GM21526 (cell line): Measurements from ENCODE around the gene LATS1.
"Not testable (repeated sequence)": the region's sequence is repeated elsewhere in the genome, so short reads cannot be mapped to it uniquely, and the experiment has no call there.

Source experiments
- ATAC-seq: cut with Tn5 transposase; IDR thresholded peaks from one replicate; pipeline ENCODE4 v1.9.1; 2021; ENCODE audit warnings: moderate library complexity; ENCODE audit not compliant: unreplicated experiment, low FRiP score

LATS1 gene

GRCh38 chr6:149729824-149730223 is 11.9 kb upstream of the LATS1 start:
- no peak for ATAC-seq

GRCh38 chr6:149728499-149729234 is 10.8 kb upstream of the LATS1 start:
- ATAC-seq, result no peak

DNA sequence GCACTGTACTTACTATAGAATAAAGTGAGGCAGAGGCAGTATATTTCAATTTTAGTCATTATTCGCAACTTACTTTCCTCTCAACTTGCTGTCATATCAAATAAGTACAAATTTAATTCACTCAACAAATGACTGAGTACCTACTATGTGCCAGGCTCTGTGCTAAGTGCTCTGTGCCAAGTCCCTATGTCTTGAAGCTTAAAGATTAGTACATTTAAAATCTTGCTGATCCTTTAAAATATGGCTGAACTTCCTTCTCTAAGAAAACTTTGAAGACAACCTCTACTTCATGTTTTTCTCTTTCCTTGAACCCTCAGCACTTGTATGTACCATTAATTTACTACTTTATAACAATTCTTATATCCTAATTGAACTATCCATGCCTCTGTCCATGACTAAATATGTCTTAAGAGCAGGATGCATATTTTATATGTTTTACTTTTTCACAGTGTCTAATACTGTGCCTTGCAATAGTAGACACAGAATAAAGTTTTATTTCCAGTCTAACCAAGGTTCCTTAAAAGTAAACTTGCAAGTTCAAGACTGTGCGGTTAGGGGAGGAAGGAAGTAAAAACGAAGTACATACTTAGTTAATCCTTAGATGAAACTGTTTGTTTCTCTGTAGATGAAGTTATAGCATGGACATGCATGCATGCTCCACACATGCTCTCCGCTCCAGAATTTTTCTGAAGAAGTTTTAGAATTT is 10.0 kb upstream of the LATS1 start:
- ATAC-seq, result no peak

- no peak for ATAC-seq
Observed at GRCh38 chr6:149725785-149726184, 7.9 kb upstream of the LATS1 start.

- ATAC-seq, result no peak
Observed at GRCh38 chr6:149723771-149724417, 6.0 kb upstream of the LATS1 start.

GRCh38 chr6:149723262-149723661 is 5.4 kb upstream of the LATS1 start:
- ATAC-seq, result no peak

DNA sequence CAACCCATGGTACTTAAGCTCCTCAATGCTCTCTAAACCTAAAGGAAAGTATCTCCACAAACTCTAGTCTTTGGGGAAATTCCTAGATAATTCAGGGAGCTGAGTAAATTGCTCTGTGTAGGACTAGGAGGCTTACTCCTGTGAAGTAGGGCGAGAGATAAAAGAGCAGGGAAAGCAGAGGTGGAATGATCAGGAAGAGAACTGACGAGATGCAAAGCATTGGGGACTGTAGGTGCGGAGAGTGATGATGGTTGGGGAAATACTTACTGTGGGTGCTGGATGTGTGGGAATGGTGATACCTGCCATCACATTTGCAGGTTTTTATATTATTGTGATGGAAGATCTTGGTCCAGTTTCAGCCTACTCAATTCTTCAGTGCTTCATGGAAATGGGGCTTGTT is 1.6 kb upstream of the LATS1 start:
- no peak for ATAC-seq

DNA sequence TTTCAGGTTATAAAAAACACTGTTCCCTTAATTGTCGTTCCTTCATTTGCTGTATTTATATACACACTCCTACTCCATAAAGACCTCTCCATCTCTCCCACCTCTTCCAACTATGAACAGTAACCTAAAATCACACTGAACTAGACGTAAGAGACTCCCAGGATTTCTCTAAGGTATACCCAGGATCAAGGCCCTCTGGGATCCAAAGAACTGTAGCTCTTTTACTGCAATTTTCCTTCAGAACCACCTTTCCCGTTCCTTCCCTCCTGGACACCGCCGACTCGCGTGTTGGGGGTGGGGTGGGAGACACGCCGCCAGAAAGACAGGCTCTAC is 680 bp downstream of the LATS1 start:
- no peak for ATAC-seq

DNA sequence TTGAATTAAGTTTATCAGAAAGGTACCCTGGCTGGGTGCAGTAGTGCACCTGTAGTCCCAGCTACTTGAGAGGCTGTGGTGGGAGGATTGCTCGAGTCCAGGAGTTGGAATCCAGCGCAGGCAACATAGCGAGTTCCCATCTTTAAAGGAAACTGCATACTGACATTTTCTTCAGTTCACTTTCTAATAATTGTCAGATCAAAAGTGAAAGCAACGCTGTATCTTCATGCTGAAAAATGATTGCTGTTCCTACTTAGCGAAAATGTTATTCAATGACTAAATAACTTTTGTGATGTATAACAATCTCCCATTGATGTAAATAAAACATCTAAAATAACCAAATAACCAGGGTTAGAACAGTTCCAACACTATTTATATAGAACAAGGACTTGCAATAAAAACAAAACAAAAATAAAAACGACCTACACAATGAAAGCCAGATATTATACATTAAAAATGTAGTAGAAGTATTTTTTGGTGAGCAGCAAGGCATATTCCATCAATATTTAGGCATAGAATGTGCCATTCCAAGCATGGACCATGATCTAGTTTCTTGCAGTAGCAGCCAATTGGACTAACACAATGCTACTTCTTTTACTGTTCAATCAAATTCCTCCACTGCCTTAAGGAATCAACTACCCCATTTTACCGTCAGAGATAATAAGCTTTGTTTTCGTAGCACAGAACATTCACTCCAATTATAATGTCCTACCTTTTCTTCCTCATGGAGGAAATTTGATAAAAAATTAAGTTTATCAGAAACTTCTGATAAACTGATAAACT is 1.5 kb downstream of the LATS1 start:
- ATAC-seq, result no peak

- ATAC-seq, result no peak
Observed at GRCh38 chr6:149714442-149714841, 3.5 kb downstream of the LATS1 start.

GRCh38 chr6:149711711-149712110 is 6.2 kb downstream of the LATS1 start:
- ATAC-seq, result no peak

DNA sequence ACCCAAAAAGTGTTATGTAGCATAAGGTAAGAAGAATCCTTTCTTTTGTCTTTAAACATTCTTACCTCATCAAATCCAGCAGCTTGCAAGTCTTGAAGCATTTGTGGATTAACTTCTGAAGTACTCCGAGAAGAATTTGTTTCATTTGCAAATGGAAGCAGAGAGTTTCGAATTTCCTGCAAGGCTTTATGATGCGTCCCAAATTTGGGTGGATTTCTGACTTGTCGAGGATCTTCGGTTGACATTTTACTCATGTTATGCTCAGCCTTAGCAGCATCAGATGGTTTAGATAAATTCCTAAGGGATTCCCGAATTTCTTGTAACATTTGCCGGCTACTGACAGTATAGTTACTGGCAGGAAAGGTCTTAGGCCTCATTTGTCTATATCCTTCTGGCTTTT is 16.2 kb downstream of the LATS1 start:
- ATAC-seq, result no peak

DNA sequence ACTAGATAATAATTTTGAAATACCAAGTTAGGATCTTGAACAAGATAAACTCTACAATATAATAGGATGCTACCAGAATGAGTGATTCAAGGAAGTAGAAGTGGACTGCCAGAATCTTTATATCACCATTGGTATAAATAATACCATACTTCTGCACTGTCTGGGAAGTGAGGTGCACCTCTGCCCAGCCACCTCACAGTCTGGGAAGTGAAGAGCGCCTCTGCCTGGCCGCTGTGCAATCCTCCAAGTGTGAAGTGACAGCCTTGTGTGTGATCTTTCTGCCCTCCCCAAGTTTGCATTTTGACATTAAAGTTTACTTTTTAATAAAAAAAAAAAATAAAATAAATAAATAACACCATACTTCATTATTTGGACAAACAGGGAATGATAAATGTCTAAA is 18.8 kb downstream of the LATS1 start:
- no peak for ATAC-seq

- no peak for ATAC-seq
Observed at GRCh38 chr6:149698175-149698574, 19.7 kb downstream of the LATS1 start.

GRCh38 chr6:149696901-149697300 is 21.0 kb downstream of the LATS1 start:
- ATAC-seq, result no peak

- ATAC-seq, result no peak
Observed at GRCh38 chr6:149694921-149695320, 23.0 kb downstream of the LATS1 start.

- ATAC-seq, result no peak
Observed at GRCh38 chr6:149691201-149691600, 26.7 kb downstream of the LATS1 start.

- ATAC-seq, result no peak
Observed at GRCh38 chr6:149686230-149686629, 31.7 kb downstream of the LATS1 start.

- no peak for ATAC-seq
Observed at GRCh38 chr6:149683256-149683859, 34.5 kb downstream of the LATS1 start.

DNA sequence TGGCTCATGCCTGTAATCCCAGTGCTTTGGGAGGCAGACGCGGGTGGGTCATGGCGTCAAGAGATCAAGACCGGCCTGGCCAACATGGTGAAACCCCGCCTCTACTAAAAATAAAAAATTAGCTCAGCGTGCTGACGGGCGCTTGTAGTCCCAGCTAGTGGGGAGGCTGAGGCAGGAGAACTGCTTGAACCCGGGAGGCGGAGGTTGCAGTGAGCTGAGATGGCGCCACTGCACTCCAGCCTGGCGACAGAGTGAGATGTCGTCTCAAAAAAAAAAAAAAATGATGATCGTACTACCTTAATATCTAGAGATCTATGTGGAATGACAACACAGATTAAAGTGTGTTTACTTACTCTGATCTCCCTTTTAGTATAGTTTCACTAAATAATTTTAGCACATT is 36.1 kb downstream of the LATS1 start:
- ATAC-seq, result not testable (repeated sequence)

- no peak for ATAC-seq
Observed at GRCh38 chr6:149681209-149681608, 36.7 kb downstream of the LATS1 start.
